ENCODE data around the gene CBX5.

GRCh38 chr12:54300225-54300731, 20.4 kb upstream of the CBX5 start:
- TF ChIP-seq, protein P1, sequence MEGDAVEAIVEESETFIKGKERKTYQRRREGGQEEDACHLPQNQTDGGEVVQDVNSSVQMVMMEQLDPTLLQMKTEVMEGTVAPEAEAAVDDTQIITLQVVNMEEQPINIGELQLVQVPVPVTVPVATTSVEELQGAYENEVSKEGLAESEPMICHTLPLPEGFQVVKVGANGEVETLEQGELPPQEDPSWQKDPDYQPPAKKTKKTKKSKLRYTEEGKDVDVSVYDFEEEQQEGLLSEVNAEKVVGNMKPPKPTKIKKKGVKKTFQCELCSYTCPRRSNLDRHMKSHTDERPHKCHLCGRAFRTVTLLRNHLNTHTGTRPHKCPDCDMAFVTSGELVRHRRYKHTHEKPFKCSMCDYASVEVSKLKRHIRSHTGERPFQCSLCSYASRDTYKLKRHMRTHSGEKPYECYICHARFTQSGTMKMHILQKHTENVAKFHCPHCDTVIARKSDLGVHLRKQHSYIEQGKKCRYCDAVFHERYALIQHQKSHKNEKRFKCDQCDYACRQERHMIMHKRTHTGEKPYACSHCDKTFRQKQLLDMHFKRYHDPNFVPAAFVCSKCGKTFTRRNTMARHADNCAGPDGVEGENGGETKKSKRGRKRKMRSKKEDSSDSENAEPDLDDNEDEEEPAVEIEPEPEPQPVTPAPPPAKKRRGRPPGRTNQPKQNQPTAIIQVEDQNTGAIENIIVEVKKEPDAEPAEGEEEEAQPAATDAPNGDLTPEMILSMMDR (IDR thresholded peaks at IDR 0.05), result no peak
- TF ChIP-seq POLR2A (IDR thresholded peaks at IDR 0.05), result no peak

Measured in prostate gland (tissue), 2 donors.